DOHH2 (cell line): ENCODE results near the gene PML.

Experiments used
- CTCF ChIP-seq: fragments of 200-600 bp; sonication (generic); IDR thresholded peaks from one replicate; pipeline ENCODE4 v1.5.1; 2014; ENCODE audit warnings: antibody characterized with exemption, mild to moderate bottlenecking, low read depth, low read length; ENCODE audit not compliant: poor library complexity, severe bottlenecking
- EZH2phosphoT487 ChIP-seq: fragments of 200-600 bp; sonication (generic); IDR thresholded peaks from 2 replicates; pipeline ENCODE4 v1.6.1; 2017; ENCODE audit warnings: borderline replicate concordance, mild to moderate bottlenecking, antibody characterized with exemption, low read length, moderate library complexity, mixed read lengths

- TF ChIP-seq CTCF (no peak), EZH2phosphoT487 (no peak)
These were observed 39.2 kb upstream of the PML start for GRCh38 chr15:73955326-73955725.
